ENCODE results near the gene GALNTL6. TPM values are rescaled to one million over a fixed set of nuclear protein-coding genes. Genes with fewer than 3 reads are reported as not detected.

GALNTL6 gene
- total RNA-seq, 2 donors from 2014 or later: 0.08 TPM; not detected in 1

DNA sequence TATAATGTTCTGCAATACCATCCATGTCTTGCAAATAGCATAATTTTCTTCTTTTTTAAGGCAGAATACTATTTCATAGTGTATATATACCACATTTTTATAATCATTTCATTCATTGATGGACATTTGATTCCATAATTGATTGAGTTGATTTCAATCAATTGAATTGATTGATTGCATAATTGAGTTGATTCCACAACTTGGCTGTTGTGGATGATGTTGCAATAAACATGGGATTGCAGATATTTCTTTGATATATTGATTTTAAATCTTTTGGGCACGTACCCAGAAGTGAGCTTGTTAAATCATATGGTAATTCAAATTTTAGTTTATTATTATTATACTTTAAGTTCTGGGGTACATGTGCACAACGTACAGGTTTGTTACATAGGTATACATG, 232.8 kb downstream of the GALNTL6 start:
- DNase-seq (ENCODE audit: low spot score): no peak
- no peaks in the 10 kb centered on the region for H3K4me1 ChIP-seq
- no peak overlapping the region for H3K4me3 ChIP-seq
- H3K27ac ChIP-seq: no peak overlapping the region
- no peaks in the 10 kb centered on the region for H3K9me3 ChIP-seq
- H3K36me3 ChIP-seq: no peaks in the 10 kb centered on the region
- TF ChIP-seq, protein P1, sequence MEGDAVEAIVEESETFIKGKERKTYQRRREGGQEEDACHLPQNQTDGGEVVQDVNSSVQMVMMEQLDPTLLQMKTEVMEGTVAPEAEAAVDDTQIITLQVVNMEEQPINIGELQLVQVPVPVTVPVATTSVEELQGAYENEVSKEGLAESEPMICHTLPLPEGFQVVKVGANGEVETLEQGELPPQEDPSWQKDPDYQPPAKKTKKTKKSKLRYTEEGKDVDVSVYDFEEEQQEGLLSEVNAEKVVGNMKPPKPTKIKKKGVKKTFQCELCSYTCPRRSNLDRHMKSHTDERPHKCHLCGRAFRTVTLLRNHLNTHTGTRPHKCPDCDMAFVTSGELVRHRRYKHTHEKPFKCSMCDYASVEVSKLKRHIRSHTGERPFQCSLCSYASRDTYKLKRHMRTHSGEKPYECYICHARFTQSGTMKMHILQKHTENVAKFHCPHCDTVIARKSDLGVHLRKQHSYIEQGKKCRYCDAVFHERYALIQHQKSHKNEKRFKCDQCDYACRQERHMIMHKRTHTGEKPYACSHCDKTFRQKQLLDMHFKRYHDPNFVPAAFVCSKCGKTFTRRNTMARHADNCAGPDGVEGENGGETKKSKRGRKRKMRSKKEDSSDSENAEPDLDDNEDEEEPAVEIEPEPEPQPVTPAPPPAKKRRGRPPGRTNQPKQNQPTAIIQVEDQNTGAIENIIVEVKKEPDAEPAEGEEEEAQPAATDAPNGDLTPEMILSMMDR (IDR thresholded peaks at IDR 0.05): no peak
- no peaks in the 10 kb centered on the region for H3K27me3 ChIP-seq

DNA sequence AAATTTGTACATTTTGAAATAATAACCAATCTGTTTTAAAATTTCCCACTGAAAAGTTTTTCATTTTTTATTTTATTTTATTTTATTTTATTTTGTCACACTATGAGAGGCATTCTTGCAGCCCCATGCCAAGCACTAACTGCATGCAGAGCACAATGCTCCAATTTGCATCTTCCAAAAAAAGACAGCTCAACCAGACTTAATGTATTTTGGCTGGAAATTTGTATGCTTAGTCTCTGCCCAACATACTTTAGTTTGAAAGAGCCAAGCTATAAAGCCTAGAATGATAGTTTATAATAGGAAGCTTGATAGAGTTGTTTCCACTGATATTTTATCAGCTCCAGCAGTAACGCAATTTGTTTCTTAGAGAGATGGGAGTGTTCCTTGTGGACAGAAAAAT, 235.5 kb downstream of the GALNTL6 start:
- no peaks in the 10 kb centered on the region for H3K4me1 ChIP-seq
- TF ChIP-seq, protein P1 (IDR thresholded peaks at IDR 0.05): no peak
- no peak overlapping the region for H3K27ac ChIP-seq

DNA sequence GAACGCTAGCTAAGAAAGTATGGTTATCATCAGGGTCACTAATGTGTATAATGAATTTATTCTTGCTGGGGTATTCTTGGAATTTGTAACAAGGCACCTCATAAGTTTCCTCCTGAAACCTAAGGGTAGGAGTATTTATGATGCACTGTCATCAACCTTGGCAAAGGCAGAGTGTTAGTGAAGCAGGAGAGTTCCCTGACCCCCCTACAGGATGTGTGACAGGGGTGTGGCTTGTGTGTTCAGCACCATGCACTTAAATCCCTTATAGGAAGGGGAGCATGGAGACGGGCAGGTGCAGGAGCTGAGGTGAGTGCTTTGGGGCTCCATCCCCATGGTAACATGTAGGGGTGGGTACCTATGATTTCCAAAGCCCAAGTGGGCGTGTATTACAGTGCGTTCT, 237.7 kb downstream of the GALNTL6 start:
- Histone ChIP-seq H3K4me3 (no peak overlapping the region), H3K4me1 (no peaks in the 10 kb centered on the region), H3K27me3 (no peaks in the 10 kb centered on the region), H3K36me3 (no peaks in the 10 kb centered on the region), H3K9me3 (no peaks in the 10 kb centered on the region), H3K27ac (no peak overlapping the region)
- no peak for DNase-seq (ENCODE audit: low spot score)
- TF ChIP-seq, protein P1 (IDR thresholded peaks at IDR 0.05): no peak

More for the DNA sequence above, 235.5 kb downstream of the GALNTL6 start:
- no peak for DNase-seq (ENCODE audit: low spot score)
- no peaks in the 10 kb centered on the region for H3K27me3 ChIP-seq
- no peak overlapping the region for H3K4me3 ChIP-seq
- H3K9me3 ChIP-seq: no peaks in the 10 kb centered on the region
- no peaks in the 10 kb centered on the region for H3K36me3 ChIP-seq

DNA sequence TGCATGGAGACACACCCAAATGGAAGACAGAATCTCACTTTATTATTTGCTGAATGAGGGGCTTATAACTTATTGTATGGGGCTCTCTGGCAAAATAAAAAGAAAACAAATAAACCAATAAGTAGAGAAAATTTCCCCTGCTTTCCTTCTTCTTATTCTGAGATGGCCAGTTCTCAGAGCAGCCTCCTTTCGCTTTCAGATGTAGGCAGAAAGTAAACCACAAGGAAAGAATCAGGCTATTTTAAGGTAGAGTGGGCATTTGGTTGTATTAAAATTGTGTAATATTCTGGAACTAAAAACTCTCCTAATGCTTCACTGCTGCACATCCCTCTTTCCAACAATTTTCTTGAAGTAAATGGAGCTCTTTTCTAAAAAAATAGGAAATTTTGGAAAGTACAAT, 241.8 kb downstream of the GALNTL6 start:
- TF ChIP-seq, protein P1 (IDR thresholded peaks at IDR 0.05): no peak
- H3K27me3 ChIP-seq: no peaks in the 10 kb centered on the region
- no peaks in the 10 kb centered on the region for H3K36me3 ChIP-seq
- DNase-seq (ENCODE audit: low spot score): no peak
- H3K4me3 ChIP-seq: no peak overlapping the region
- no peak overlapping the region for H3K27ac ChIP-seq
- H3K4me1 ChIP-seq: no peaks in the 10 kb centered on the region
- H3K9me3 ChIP-seq: no peaks in the 10 kb centered on the region

DNA sequence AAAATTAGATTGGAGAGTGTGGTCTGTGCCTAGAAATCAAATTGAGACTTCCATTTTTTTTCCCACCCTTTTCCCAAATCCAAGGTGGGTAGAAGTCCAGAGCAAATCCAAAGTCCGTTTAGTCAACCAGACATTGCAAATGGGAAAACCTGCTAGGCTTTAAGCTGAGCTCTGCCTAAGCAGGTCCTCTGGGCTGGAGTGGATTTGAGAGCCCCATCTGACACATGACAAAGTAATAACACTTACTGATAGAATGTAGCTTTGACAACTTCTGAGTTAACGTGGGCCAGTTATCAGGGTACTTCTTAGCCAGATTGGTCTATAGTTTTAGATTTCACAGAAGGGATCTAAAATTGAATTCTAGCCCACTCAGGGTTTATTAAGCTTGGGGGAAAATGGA, 242.3 kb downstream of the GALNTL6 start:
- TF ChIP-seq, protein P1 (IDR thresholded peaks at IDR 0.05): no peak
- DNase-seq (ENCODE audit: low spot score): no peak
- Histone ChIP-seq H3K4me1 (no peaks in the 10 kb centered on the region), H3K27ac (no peak overlapping the region), H3K4me3 (no peak overlapping the region), H3K36me3 (no peaks in the 10 kb centered on the region), H3K27me3 (no peaks in the 10 kb centered on the region), H3K9me3 (no peaks in the 10 kb centered on the region)

DNA sequence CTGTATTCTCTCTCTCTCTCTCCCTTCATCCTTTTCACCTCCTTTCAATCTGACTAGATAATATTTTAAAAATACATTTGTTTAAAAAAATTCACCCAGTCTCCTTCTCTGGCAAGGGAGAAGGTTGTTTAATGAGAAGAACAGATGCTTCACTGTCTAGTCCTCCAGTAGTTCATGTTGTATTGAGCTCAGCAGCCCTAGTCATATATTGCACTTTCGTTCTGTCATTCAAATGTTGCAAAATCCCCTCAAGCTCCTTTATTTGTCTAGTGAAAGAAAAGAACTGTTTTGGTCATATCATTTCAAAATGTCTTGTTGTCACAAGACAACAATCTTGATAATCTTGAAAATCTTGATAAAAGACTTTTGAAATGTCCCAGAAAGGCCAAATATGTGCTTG, 248.0 kb downstream of the GALNTL6 start:
- H3K4me1 ChIP-seq: no peaks in the 10 kb centered on the region
- TF ChIP-seq, protein P1 (IDR thresholded peaks at IDR 0.05): no peak
- DNase-seq (ENCODE audit: low spot score): no peak
- no peaks in the 10 kb centered on the region for H3K27me3 ChIP-seq
- H3K4me3 ChIP-seq: no peak overlapping the region
- no peaks in the 10 kb centered on the region for H3K36me3 ChIP-seq
- no peak overlapping the region for H3K27ac ChIP-seq
- H3K9me3 ChIP-seq: no peaks in the 10 kb centered on the region
